ENCODE measurements around the gene TMEM41B. TPM values are rescaled to one million over a fixed set of nuclear protein-coding genes. Genes with fewer than 3 reads are reported as not detected.
"Not testable (repeated sequence)": the region's sequence is repeated elsewhere in the genome, so short reads cannot be mapped to it uniquely, and the experiment has no call there.

Gene TMEM41B
- total RNA-seq, 1 experiment from 2014 or later, result 110 TPM

- H3K4me1 Mint-ChIP-seq (ENCODE audit: low read depth, unreplicated experiment), result peaks cover 42% of the 10 kb centered on the region
- H3K4me3 Mint-ChIP-seq (ENCODE audit: unreplicated experiment), result peak overlapping the region; percentile 94
- POLR2A ChIA-PET, result interaction anchor here (0.6 to 1.9 kb wide), 10 partner anchors 10 to 308 kb away, joined by 3 to 10 read pairs (median 4); partner anchors contain the start of gene ZNF143
- Histone ChIP-seq H3K4me3 (ENCODE audit: low read depth, low read length) (peak overlapping the region; percentile 83), H3K9me3 (no peaks in the 10 kb centered on the region), H3K27me3 (replicated peaks; ENCODE audit: control insufficient read depth, insufficient read depth, low read length) (no peaks in the 10 kb centered on the region), H3K4me1 (peaks cover 25% of the 10 kb centered on the region), H3K36me3 (ENCODE audit: control insufficient read depth, insufficient read depth, low read length) (no peaks in the 10 kb centered on the region)
- TF ChIP-seq CTCF (IDR thresholded peaks at IDR 0.05; ENCODE audit: insufficient read depth in 1 of 2, low read depth in 1 of 2, low read length in 1 of 2, severe bottlenecking in 1 of 2, unreplicated experiment in 1 of 2), result no peak
- H3K27ac Mint-ChIP-seq (ENCODE audit: unreplicated experiment), result peak overlapping the region; percentile 95
- CTCF ChIA-PET, result interaction anchor here (0.6 to 1.7 kb wide), 4 partner anchors 59 to 515 kb away, joined by 3 to 8 read pairs (median 4); no protein-coding TSS in a partner anchor
- BruUV-seq (replicated peaks), result no TSS peak
- intact Hi-C loops (cut with micrococcal nuclease; ENCODE audit: unreplicated experiment), result loop anchor here (5.0 kb wide), 2 partner anchors 98 to 247 kb away; no protein-coding TSS in a partner anchor
- H3K27me3 Mint-ChIP-seq (ENCODE audit: insufficient read depth, unreplicated experiment), result no peaks in the 10 kb centered on the region
- peaks cover 23% of the 10 kb centered on the region for H3K36me3 Mint-ChIP-seq (ENCODE audit: insufficient read depth, unreplicated experiment)
- no peaks in the 10 kb centered on the region for H3K9me3 Mint-ChIP-seq (ENCODE audit: unreplicated experiment)
- peak in 1 of 2 experiments; percentile 52 for DNase-seq
These were observed 49.8 kb downstream of the TMEM41B start for GRCh38 chr11:9264316-9265210.

GRCh38 chr11:9263840-9264315 is 50.5 kb downstream of the TMEM41B start:
- no peak for DNase-seq
- Histone ChIP-seq H3K27me3 (replicated peaks; ENCODE audit: control insufficient read depth, insufficient read depth, low read length) (no peaks in the 10 kb centered on the region), H3K9me3 (no peaks in the 10 kb centered on the region), H3K4me3 (ENCODE audit: low read depth, low read length) (peak overlapping the region; percentile 83), H3K36me3 (ENCODE audit: control insufficient read depth, insufficient read depth, low read length) (no peaks in the 10 kb centered on the region), H3K4me1 (peaks cover 23% of the 10 kb centered on the region; the same call in 1 of the 2 replicates)
- ChIA-PET CTCF (interaction anchor here (0.6 to 1.7 kb wide), 2 partner anchors 243 to 282 kb away, joined by 4 to 5 read pairs; no protein-coding TSS in a partner anchor), POLR2A (interaction anchor here (0.6 to 1.3 kb wide), 4 partner anchors 11 to 541 kb away, joined by 3 to 10 read pairs (median 6); partner anchors contain the start of gene ZNF143)
- BruUV-seq (replicated peaks), result TSS peak; percentile 74
- TF ChIP-seq CTCF (IDR thresholded peaks at IDR 0.05; ENCODE audit: insufficient read depth in 1 of 2, low read depth in 1 of 2, low read length in 1 of 2, severe bottlenecking in 1 of 2, unreplicated experiment in 1 of 2), result no peak
- peak overlapping the region; percentile 94 for H3K4me3 Mint-ChIP-seq (ENCODE audit: unreplicated experiment)
- H3K4me1 Mint-ChIP-seq (ENCODE audit: low read depth, unreplicated experiment), result peaks cover 37% of the 10 kb centered on the region
- no peaks in the 10 kb centered on the region for H3K9me3 Mint-ChIP-seq (ENCODE audit: unreplicated experiment)
- no peaks in the 10 kb centered on the region for H3K27me3 Mint-ChIP-seq (ENCODE audit: insufficient read depth, unreplicated experiment)
- peak overlapping the region; percentile 95 for H3K27ac Mint-ChIP-seq (ENCODE audit: unreplicated experiment)
- peaks cover 23% of the 10 kb centered on the region for H3K36me3 Mint-ChIP-seq (ENCODE audit: insufficient read depth, unreplicated experiment)
- intact Hi-C loops (cut with micrococcal nuclease; ENCODE audit: unreplicated experiment), result loop anchor here (5.0 kb wide), 1 partner anchor 247 kb away; no protein-coding TSS in a partner anchor

GRCh38 chr11:9260838-9261146 is 53.6 kb downstream of the TMEM41B start:
- H3K9me3 Mint-ChIP-seq (ENCODE audit: unreplicated experiment); H3K27me3 Mint-ChIP-seq (ENCODE audit: insufficient read depth, unreplicated experiment); POLR2A ChIA-PET; H3K4me3 ChIP-seq (ENCODE audit: low read depth, low read length); H3K9me3 ChIP-seq; BruUV-seq (replicated peaks); H3K4me3 Mint-ChIP-seq (ENCODE audit: unreplicated experiment); H3K36me3 ChIP-seq (ENCODE audit: control insufficient read depth, insufficient read depth, low read length); DNase-seq; H3K27me3 ChIP-seq (replicated peaks; ENCODE audit: control insufficient read depth, insufficient read depth, low read length): not testable (repeated sequence)
- peaks cover 25% of the 10 kb centered on the region for H3K4me1 Mint-ChIP-seq (ENCODE audit: low read depth, unreplicated experiment)
- intact Hi-C loops (cut with micrococcal nuclease; ENCODE audit: unreplicated experiment), result loop anchor here (1.0 to 5.0 kb wide), 2 partner anchors 56 to 243 kb away; no protein-coding TSS in a partner anchor
- H3K36me3 Mint-ChIP-seq (ENCODE audit: insufficient read depth, unreplicated experiment), result peaks cover 35% of the 10 kb centered on the region
- CTCF ChIA-PET, result interaction anchor here (1.4 kb wide), 1 partner anchor 246 kb away, joined by 4 read pairs; no protein-coding TSS in a partner anchor
- H3K27ac Mint-ChIP-seq (ENCODE audit: unreplicated experiment), result peak overlapping the region; percentile 8
- peaks cover 20% of the 10 kb centered on the region; the same call in 1 of the 2 replicates for H3K4me1 ChIP-seq
